Measurements from ENCODE around the gene COL6A1.

- TF ChIP-seq CTCF (IDR thresholded peaks at IDR 0.05; ENCODE audit: borderline replicate concordance, extremely low read depth, low read length, poor library complexity, severe bottlenecking), result no peak
- TF ChIP-seq EZH2 (IDR thresholded peaks at IDR 0.05; ENCODE audit: borderline replicate concordance, low read depth, low read length, severe bottlenecking), result no peak
Observed at GRCh38 chr21:45987121-45987711, 5.6 kb downstream of the COL6A1 start.
